ENCODE measurements around the gene SLC41A1.

Gene SLC41A1

GRCh38 chr1:205744403-205744802, 68.6 kb downstream of the SLC41A1 start:
- Histone ChIP-seq H3K79me2 (ENCODE audit: low read length) (peaks cover 94% of the 10 kb centered on the region), H3K4me2 (ENCODE audit: low read depth, low read length) (no peak overlapping the region), H3K9ac (ENCODE audit: low read length) (no peak overlapping the region), H3K27me3 (replicated peaks; ENCODE audit: insufficient read depth, low read length) (no peaks in the 10 kb centered on the region), H3K4me1 (ENCODE audit: low read length) (peaks cover 18% of the 10 kb centered on the region), H3K9me2 (replicated peaks; ENCODE audit: insufficient read depth, low read length) (no peaks in the 10 kb centered on the region), H2AFZ (ENCODE audit: low read length) (no peak overlapping the region), H3K9me3 (replicated peaks; ENCODE audit: insufficient read depth, low read length) (no peaks in the 10 kb centered on the region), H3K36me3 (replicated peaks; ENCODE audit: insufficient read depth, low read length) (no peaks in the 10 kb centered on the region), H3F3A (ENCODE audit: insufficient read depth, low read length) (0 out of 2 replicates have a peak, but pooled peaks cover 12% of the 10 kb centered on the region), H3K27ac (ENCODE audit: low read length) (no peak overlapping the region), H4K20me1 (ENCODE audit: insufficient read depth, low read length) (peaks cover 51% of the 10 kb centered on the region), H3K4me3 (ENCODE audit: low read length) (no peak overlapping the region)
- DNase-seq = no peak
- no peak for TF ChIP-seq EZH2 (optimal IDR thresholded peaks at IDR 0.05; ENCODE audit: low read depth, low read length)
- TF ChIP-seq, protein P1, sequence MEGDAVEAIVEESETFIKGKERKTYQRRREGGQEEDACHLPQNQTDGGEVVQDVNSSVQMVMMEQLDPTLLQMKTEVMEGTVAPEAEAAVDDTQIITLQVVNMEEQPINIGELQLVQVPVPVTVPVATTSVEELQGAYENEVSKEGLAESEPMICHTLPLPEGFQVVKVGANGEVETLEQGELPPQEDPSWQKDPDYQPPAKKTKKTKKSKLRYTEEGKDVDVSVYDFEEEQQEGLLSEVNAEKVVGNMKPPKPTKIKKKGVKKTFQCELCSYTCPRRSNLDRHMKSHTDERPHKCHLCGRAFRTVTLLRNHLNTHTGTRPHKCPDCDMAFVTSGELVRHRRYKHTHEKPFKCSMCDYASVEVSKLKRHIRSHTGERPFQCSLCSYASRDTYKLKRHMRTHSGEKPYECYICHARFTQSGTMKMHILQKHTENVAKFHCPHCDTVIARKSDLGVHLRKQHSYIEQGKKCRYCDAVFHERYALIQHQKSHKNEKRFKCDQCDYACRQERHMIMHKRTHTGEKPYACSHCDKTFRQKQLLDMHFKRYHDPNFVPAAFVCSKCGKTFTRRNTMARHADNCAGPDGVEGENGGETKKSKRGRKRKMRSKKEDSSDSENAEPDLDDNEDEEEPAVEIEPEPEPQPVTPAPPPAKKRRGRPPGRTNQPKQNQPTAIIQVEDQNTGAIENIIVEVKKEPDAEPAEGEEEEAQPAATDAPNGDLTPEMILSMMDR (IDR thresholded peaks at IDR 0.05; ENCODE audit: low read length) = no peak
- TF ChIP-seq EZH2phosphoT487 (IDR thresholded peaks at IDR 0.05; ENCODE audit: low read length) = no peak

DNA sequence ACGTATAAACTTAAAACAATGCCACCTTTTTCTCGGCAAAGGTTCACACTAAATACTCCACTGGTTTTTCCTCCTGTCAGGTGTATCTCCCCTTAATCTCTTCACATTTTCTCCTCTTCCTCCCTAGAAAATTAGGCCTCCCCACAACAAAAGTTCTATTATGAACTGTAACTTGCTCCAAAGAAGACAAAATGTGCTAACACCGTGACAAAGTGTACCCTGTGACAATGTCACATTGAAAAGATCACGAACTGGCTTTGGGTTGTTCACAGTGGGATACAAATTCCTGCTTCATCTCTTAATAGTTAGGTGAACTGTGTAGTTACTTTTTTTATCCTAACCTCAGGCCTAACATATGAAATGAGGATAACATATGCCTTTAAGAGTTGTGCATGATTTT, 69.0 kb downstream of the SLC41A1 start:
- no peaks in the 10 kb centered on the region for H3K27me3 ChIP-seq (replicated peaks; ENCODE audit: insufficient read depth, low read length)
- H3K4me2 ChIP-seq (ENCODE audit: low read depth, low read length) = no peak overlapping the region
- H2AFZ ChIP-seq (ENCODE audit: low read length) = no peak overlapping the region
- peaks cover 94% of the 10 kb centered on the region for H3K79me2 ChIP-seq (ENCODE audit: low read length)
- H3K4me1 ChIP-seq (ENCODE audit: low read length) = peaks cover 18% of the 10 kb centered on the region
- peaks cover 49% of the 10 kb centered on the region for H4K20me1 ChIP-seq (ENCODE audit: insufficient read depth, low read length)
- 0 out of 2 replicates have a peak, but pooled peaks cover 13% of the 10 kb centered on the region for H3F3A ChIP-seq (ENCODE audit: insufficient read depth, low read length)
- no peak for DNase-seq
- no peaks in the 10 kb centered on the region for H3K9me3 ChIP-seq (replicated peaks; ENCODE audit: insufficient read depth, low read length)
- no peak overlapping the region for H3K27ac ChIP-seq (ENCODE audit: low read length)
- no peaks in the 10 kb centered on the region for H3K9me2 ChIP-seq (replicated peaks; ENCODE audit: insufficient read depth, low read length)
- no peak for TF ChIP-seq EZH2 (optimal IDR thresholded peaks at IDR 0.05; ENCODE audit: low read depth, low read length)
- no peak for TF ChIP-seq EZH2phosphoT487 (IDR thresholded peaks at IDR 0.05; ENCODE audit: low read length)
- TF ChIP-seq, protein P1 (IDR thresholded peaks at IDR 0.05; ENCODE audit: low read length) = no peak
- H3K9ac ChIP-seq (ENCODE audit: low read length) = no peak overlapping the region
- H3K36me3 ChIP-seq (replicated peaks; ENCODE audit: insufficient read depth, low read length) = no peaks in the 10 kb centered on the region
- no peak overlapping the region for H3K4me3 ChIP-seq (ENCODE audit: low read length)

- Histone ChIP-seq H4K20me1 (ENCODE audit: insufficient read depth, low read length) (peaks cover 30% of the 10 kb centered on the region; the same call in 1 of the 2 replicates), H3K4me2 (ENCODE audit: low read depth, low read length) (no peak overlapping the region), H3K27ac (ENCODE audit: low read length) (no peak overlapping the region), H3K79me2 (ENCODE audit: low read length) (peaks cover 91% of the 10 kb centered on the region), H3F3A (ENCODE audit: insufficient read depth, low read length) (0 out of 2 replicates have a peak, but pooled peaks cover 13% of the 10 kb centered on the region), H3K9me3 (replicated peaks; ENCODE audit: insufficient read depth, low read length) (no peaks in the 10 kb centered on the region), H2AFZ (ENCODE audit: low read length) (no peak overlapping the region), H3K4me1 (ENCODE audit: low read length) (peaks cover under 1% of the 10 kb centered on the region), H3K9me2 (replicated peaks; ENCODE audit: insufficient read depth, low read length) (no peaks in the 10 kb centered on the region), H3K9ac (ENCODE audit: low read length) (no peak overlapping the region), H3K27me3 (replicated peaks; ENCODE audit: insufficient read depth, low read length) (no peaks in the 10 kb centered on the region), H3K4me3 (ENCODE audit: low read length) (no peak overlapping the region), H3K36me3 (replicated peaks; ENCODE audit: insufficient read depth, low read length) (no peaks in the 10 kb centered on the region)
- no peak for DNase-seq
- TF ChIP-seq, protein P1 (IDR thresholded peaks at IDR 0.05; ENCODE audit: low read length) = no peak
Observed at GRCh38 chr1:205741681-205742080, 71.3 kb downstream of the SLC41A1 start.
